T47D (cell line): ENCODE measurements around the gene SERPINA12.

ENCODE experiments used
- DNase-seq, 2 experiments: peaks; one replicate each; pipeline versions ENCODE4 v3.0.0 to v3.0.0-alpha.2; 2011 to 2012; ENCODE audit warnings: low read depth in 1 of 2, low spot score in 1 of 2
- JUND ChIP-seq: IDR thresholded peaks from 2 replicates; pipeline ENCODE4 v1.6.1; 2012; ENCODE audit warnings: low read depth
- in situ Hi-C: cut with HindIII; loops from 2 replicates; pipeline ENCODE4 v1.10.0; 2016; ENCODE audit warnings: low sequenced_read_pairs, low pct_unique_long_range_greater_than_20kb

Gene SERPINA12

DNA sequence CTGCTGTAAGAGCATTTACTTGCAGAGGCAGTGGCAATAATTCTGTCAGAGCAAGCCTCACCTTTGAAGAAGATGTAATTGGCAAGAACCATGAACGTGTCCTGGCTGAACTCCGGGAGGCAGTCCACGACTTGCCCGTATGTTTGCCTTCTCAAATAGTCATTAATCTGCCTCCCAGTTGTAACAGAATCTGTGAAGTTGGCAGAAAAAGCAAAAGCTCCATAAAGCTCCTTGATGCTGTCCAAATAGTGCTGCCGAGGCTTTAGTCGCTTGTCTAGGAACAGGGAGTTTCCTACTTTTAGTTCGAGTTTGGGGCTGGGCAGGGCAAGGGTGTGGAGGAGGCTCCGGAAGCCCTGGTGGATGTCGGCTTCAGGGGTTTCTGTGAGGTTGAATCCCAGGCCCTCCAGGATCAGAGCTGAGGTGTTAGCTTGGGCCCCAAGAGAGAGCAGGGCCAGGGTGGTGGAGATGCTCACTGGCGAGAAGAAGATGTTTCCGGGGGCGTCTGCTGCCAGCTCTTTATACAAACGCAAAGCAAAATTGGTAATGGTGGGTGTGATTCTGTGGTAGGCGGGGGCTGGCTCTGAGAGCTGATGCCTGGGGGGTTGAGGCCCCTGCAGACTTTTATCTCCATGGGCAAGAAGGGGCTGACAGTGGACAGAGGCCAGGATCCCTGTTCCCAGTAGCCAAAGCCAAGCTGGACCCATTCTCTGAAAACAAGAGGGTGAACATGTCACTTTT is 61.0 kb downstream of the SERPINA12 start:
- in situ Hi-C loops: no loop called here

DNA sequence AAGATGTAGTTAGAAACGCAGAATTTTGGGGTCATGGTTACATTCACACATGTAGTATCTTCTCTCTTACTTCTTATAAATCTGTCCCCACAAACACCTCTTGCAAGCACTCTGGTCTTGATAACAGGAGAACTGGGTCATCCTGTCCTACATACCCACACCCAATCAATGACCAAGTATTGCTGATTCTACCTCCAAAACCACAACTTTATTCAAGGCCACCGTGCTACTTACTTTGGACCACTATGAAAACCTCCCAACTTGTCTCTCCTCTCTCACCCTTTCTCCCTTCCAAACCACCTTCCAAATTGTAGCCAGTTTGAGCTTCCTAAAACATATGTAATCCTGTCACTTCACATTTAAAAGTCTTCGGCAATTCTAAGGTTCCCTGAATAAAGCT is 62.1 kb downstream of the SERPINA12 start:
- DNase-seq: no peak
- in situ Hi-C loops: no loop called here
- no peak for TF ChIP-seq JUND

More for the DNA sequence above, 61.0 kb downstream of the SERPINA12 start:
- DNase-seq: peak in 1 of 2 experiments; percentile 33
- TF ChIP-seq JUND: no peak

DNA sequence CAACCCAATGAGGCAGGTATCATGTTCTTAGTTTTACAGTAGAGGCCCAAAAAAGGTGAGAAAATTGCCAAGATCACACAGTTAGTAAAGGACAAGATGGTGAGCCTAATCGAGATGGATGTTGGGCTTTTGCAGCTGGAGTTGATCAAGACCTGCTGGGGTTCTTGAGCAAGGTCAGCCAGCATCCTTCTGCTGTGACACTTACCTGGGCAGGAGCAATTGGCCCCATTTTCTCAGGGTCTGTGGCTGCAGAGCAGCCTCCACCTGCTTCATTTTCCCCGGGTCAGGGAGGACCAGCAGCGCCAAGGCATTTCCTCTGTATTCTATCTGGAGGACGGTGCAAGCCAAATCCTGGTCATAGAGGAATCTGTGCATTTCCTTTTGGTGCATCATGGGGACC is 63.1 kb downstream of the SERPINA12 start:
- TF ChIP-seq JUND: no peak
- DNase-seq: no peak
- in situ Hi-C loops: no loop called here

GRCh38 chr14:94445003-94445402 is 64.3 kb downstream of the SERPINA12 start:
- TF ChIP-seq JUND: no peak
- no peak for DNase-seq
- in situ Hi-C loops: no loop called here

DNA sequence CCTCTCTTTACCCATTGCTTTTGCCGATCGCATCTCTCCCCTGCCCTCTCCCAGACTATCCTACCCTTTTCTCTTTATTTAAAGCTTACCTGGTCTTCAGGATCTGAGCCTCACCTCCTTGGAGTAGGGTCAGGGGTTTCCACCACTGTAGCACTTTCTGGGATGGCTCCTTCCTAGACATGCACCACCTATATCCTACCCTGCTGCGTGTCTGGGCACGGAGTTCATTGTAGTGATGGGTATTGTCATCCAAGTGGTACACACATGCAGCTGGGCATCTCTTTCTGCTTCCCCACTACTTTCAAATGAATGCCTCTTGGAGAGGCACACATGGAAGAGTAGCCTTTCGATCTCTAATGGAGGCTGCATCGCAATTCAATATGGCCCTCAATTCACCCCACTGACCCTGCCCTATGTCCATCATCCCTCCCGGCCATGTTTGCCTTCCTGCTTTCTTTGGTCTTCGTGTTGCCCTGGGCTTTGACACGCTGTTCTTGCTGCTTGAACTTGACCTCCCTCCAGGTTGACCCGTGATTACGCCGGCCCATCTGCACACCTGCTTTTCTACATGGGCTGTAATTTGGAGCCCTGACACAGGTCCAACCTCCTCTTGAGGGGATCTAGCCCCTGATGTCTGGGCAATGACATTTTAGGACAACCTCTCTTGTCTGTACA is 67.6 kb downstream of the SERPINA12 start:
- TF ChIP-seq JUND: no peak
- in situ Hi-C loops: no loop called here
- DNase-seq: no peak

- in situ Hi-C loops: no loop called here
- no peak for TF ChIP-seq JUND
- DNase-seq: no peak
Observed at GRCh38 chr14:94441130-94441529, 68.1 kb downstream of the SERPINA12 start.

DNA sequence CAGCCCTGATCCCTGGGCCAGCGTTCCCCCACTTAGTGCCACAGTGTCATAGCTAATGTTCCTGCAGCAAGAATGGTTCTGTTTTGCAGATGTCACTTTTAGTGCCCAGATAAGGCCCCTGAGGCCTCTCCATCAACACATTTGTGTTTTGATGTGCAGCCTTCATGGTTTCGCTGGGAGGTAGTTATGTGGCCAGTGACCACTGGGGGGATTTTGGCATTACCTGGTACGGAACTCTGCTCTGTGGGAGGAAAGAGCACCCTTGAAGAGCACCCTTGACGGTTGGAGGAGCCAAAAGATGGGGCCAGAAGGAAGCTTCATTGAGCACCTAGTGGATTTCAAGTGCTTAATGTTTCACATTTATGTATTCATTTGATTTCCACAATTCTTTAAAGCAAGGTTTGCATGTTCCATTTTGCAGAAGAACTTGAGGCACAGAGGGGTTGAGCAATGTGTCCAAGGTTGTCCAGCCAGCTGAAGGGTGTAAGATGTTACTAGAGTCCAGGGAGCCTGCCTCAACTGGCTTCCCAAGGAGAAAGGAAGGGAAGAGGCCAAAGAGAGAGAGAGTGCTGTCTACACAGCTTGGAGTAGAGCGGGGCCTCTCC is 69.7 kb downstream of the SERPINA12 start:
- TF ChIP-seq JUND: no peak
- in situ Hi-C loops: no loop called here
- no peak for DNase-seq
